HL-60/S4 (cell line): ENCODE measurements around the gene GPC3.
"Not testable (repeated sequence)": the region's sequence is repeated elsewhere in the genome, so short reads cannot be mapped to it uniquely, and the experiment has no call there.

Experiments used
- in situ Hi-C: fragments of 300-500 bp; cut with MboI; formaldehyde crosslinking; loops from 2 replicates; pipeline ENCODE4 v1.14.3; 2022; ENCODE audit warnings: low sequenced_read_pairs

The GPC3 gene

GRCh38 chrX:133999031-133999705 lies 13.8 kb upstream of the GPC3 start:
- in situ Hi-C loops = no loop called here

- in situ Hi-C loops = no loop called here
These were observed 10.4 kb upstream of the GPC3 start for GRCh38 chrX:133995759-133996158.

GRCh38 chrX:133994576-133994975 lies 9.2 kb upstream of the GPC3 start:
- in situ Hi-C loops = no loop called here

- in situ Hi-C loops = no loop called here
These were observed 7.5 kb upstream of the GPC3 start for GRCh38 chrX:133992882-133993281.

- in situ Hi-C loops = no loop called here
These were observed 6.4 kb upstream of the GPC3 start for GRCh38 chrX:133991814-133992213.

GRCh38 chrX:133991057-133991456 lies 5.7 kb upstream of the GPC3 start:
- in situ Hi-C loops = not testable (repeated sequence)

- in situ Hi-C loops = no loop called here
These were observed 4.6 kb upstream of the GPC3 start for GRCh38 chrX:133989993-133990392.

- in situ Hi-C loops = no loop called here
These were observed 4.1 kb upstream of the GPC3 start for GRCh38 chrX:133989490-133989889.

- in situ Hi-C loops = no loop called here
These were observed 2.6 kb upstream of the GPC3 start for GRCh38 chrX:133988010-133988409.

- in situ Hi-C loops = no loop called here
These were observed 1.8 kb upstream of the GPC3 start for GRCh38 chrX:133987188-133987587.

- in situ Hi-C loops = no loop called here
These were observed 731 bp upstream of the GPC3 start for GRCh38 chrX:133985967-133986683.

- in situ Hi-C loops = no loop called here
These were observed 584 bp downstream of the GPC3 start for GRCh38 chrX:133984857-133985163.

- in situ Hi-C loops = no loop called here
These were observed 1.2 kb downstream of the GPC3 start for GRCh38 chrX:133983974-133984845.

- in situ Hi-C loops = no loop called here
These were observed 2.0 kb downstream of the GPC3 start for GRCh38 chrX:133983256-133983973.

- in situ Hi-C loops = no loop called here
These were observed 3.5 kb downstream of the GPC3 start for GRCh38 chrX:133981924-133982323.

- in situ Hi-C loops = no loop called here
These were observed 4.4 kb downstream of the GPC3 start for GRCh38 chrX:133980832-133981588.

- in situ Hi-C loops = no loop called here
These were observed 5.0 kb downstream of the GPC3 start for GRCh38 chrX:133980406-133980805.

GRCh38 chrX:133979641-133980230 lies 5.7 kb downstream of the GPC3 start:
- in situ Hi-C loops = no loop called here

GRCh38 chrX:133973704-133974103 lies 11.7 kb downstream of the GPC3 start:
- in situ Hi-C loops = no loop called here

GRCh38 chrX:133972916-133973315 lies 12.5 kb downstream of the GPC3 start:
- in situ Hi-C loops = no loop called here
